NCI-H345 treated with DMSO at 0.1 percent for 48 hours (cell line): ENCODE results near the gene CSAD.
"Not testable (repeated sequence)": the region's sequence is repeated elsewhere in the genome, so short reads cannot be mapped to it uniquely, and the experiment has no call there.

ENCODE experiments used
- DNase-seq: peaks from one replicate; lab custom pipeline; 2025; ENCODE audit not compliant: unreplicated experiment; lab: John Stamatoyannopoulos, UW

The CSAD gene

DNA sequence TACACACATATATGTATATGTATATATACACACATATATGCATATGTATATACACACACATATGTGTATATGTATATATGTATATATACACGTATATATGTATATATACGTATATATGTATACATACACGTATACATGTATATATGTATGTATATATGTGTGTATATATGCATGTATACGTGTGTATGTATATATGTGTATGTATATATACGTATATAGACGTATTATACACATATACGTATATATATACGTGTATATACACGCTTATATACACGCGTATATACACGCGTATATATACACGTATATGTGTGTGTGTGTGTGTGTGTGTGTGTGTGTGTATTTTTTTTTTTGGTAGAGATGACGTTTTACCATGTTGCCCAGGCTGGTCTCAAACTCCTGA lies 33.1 kb downstream of the CSAD start:
- DNase-seq, result no peak

GRCh38 chr12:53147181-53147580 lies 33.5 kb downstream of the CSAD start:
- no peak for DNase-seq

DNA sequence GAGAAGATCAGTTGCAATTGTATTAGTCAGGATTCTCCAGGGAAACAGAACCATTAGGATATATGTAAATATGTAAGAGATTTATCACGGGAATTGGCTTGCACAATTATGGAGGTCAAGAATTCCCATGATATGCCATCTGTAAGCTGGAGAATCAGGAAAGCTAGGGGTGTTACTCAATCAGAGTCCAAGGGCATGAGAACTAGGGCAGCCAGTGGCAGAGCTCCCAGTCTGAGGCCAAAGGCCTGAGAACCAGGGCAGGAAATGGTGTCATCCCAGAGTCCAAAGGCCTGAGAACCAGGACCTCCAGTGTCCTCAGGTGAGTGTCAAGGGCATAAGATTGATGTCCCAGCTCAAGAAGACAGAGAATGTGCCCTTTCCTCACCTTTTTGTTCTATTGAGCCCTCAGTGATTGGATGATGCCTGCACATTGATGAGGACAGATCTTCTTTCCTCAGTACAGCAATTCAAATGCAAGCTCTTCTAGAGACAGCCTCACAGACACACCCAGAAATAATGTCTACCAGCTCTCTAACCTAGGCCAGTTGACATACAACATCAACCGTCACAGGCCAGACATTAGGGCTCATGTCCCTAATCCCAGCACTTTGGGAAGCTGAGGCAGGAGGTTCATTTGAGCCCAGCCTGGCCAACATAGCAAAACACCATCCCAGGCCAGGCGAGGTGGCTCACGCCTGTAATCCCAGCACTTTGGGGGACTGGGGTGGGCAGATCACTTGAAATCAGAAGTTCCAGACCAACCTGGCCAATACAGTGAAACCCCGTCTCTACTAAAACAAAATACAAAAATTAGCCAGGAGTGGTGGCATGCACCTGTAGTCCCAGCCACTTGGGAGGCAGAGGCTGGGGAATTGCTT lies 35.1 kb downstream of the CSAD start:
- no peak for DNase-seq

- no peak for DNase-seq
Measured at GRCh38 chr12:53143355-53143754, 37.4 kb downstream of the CSAD start.

DNA sequence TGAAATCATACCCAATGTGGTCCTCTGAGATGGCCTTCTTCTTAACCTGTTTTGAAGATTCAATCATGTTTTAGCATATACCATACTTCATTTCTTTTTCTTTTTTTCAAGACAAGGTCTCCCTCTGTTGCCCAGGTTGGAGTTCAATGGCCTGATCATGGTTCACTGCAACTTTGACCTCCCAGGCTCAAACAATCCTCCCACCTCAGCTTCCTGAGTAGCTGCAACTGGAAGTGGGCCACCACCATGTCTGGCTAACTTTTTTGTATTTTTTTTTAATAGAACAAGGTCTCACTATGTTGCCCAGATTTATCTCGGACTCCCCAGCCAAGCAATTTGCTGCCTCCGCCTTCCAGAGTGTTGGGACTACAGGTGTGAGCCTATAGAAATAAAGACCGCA lies 47.0 kb downstream of the CSAD start:
- DNase-seq, result no peak

GRCh38 chr12:53131844-53132243 lies 48.9 kb downstream of the CSAD start:
- no peak for DNase-seq

DNA sequence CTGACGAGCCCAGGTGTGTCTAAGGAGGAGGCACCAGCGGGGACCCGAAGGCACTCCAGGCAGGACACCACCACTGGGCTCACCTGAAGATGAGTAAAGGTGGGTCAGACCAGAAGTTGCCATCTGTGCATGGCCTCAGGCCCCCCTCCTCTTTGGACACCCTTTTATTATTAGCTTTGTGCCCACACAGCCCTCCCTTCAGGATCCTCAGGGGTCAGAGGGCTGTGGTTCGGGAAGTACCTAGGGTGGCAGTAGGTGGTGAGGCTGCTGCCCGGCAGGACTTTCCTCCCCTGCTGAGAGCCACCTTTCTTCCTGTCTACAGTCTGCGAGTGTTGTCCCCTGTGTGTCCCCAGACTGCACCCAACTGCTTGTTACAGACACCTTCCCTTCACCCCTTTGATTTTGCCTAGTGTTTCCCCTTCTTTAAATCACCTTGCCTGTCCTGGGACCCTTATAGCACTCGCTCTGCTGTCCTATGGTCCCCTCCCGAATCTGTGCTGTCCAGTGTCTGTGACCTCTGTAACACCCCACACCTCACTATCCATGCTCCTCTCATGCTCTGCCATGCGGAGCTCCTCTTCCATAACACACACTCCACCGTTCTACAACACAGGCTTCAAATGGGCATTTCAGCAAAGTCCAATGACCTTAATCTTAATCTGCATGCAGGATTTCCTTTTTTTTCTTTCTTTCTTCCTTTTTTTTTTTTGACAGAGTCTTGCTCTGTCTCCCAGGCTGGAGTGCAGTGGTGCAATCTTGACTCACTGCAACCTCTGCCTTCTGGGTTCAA lies 51.8 kb downstream of the CSAD start:
- no peak for DNase-seq

- no peak for DNase-seq
Measured at GRCh38 chr12:53127169-53127568, 53.6 kb downstream of the CSAD start.

- DNase-seq, result no peak
Measured at GRCh38 chr12:53124352-53124723, 56.4 kb downstream of the CSAD start.

DNA sequence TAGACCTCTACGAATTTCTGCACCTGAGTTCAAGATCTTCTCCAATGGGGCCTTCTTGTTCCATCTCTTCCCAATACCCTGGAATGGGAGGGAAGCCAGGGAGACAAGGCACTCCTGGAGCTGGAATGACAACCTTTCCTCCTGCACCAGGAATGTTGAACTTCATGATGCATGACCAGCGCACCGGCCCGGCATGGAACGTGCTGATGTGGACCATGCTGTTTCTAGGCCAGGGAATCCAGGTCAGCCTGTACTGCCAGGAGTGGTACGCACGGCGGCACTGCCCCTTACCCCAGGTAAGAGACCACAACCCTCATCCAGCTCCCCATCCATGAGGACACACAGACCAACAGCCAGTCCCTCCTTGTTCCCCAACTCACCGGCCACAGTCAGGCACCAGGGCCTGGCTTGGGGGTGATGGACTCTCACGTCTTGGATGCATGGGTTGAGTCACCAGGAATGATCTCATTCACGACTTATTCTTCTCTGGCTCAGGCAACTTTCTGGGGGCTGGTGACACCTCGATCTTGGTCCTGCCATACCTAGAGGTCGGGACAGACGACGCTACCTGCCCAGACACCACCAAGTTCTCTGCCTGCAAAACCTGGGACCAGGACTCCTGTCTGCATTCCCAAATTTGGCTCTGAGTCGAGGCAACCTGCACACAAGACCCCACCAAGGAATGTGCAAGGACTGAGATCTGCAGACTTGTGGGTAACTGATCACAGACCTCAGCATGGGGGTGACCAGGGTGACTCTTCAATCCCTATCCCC lies 57.0 kb downstream of the CSAD start:
- DNase-seq, result no peak

DNA sequence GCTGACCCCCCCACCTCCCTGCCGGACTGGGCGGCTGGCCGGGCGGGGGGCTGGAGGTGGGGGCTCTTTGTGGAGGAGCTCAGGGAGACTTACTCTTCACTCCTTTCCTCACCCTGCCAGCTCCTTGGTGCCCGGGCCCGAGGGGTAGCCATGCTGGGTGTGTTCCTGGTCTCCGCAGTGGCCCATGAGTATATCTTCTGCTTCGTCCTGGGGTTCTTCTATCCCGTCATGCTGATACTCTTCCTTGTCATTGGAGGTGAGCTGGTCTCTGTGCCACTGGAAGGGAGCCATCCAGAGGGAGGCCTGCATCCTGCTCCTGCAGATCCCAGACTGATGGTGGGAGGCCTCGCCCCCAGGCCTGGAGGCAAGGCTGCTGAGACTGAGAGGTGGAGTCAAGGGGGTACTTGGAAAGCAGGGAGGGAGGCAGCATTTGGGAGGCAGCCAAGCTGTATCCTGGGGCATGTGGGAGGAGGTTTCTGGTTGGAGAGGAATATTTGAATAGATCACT lies 57.7 kb downstream of the CSAD start:
- DNase-seq, result peak; percentile 74

- DNase-seq, result no peak
Measured at GRCh38 chr12:53120685-53121525, 59.8 kb downstream of the CSAD start.

GRCh38 chr12:53118751-53119300 lies 61.9 kb downstream of the CSAD start:
- DNase-seq, result no peak

- DNase-seq, result no peak
Measured at GRCh38 chr12:53115891-53116648, 64.7 kb downstream of the CSAD start.

- no peak for DNase-seq
Measured at GRCh38 chr12:53115112-53115890, 65.4 kb downstream of the CSAD start.

GRCh38 chr12:53113951-53114350 lies 66.8 kb downstream of the CSAD start:
- no peak for DNase-seq

- no peak for DNase-seq
Measured at GRCh38 chr12:53113136-53113705, 67.5 kb downstream of the CSAD start.

- not testable (repeated sequence) for DNase-seq
Measured at GRCh38 chr12:53112431-53112830, 68.3 kb downstream of the CSAD start.
